Gastrocnemius medialis (tissue), 4 donors: ENCODE measurements around the gene TRDMT1.

Source experiments
- POLR2A ChIP-seq, 2 donors: fragments of 450-650 bp; IDR thresholded peaks; one replicate each; pipeline ENCODE4 v1.6.1; 2017; ENCODE audit warnings: antibody characterized with exemption in 2 of 2, mild to moderate bottlenecking in 2 of 2, moderate library complexity in 2 of 2
- TF ChIP-seq, protein P1 (sequence below), 5 experiments: fragments of 450-650 bp in 3 of 5; fragments of 200-600 bp in 2 of 5; sonication (generic) in 2 of 5; IDR thresholded peaks in 4 of 5; conservative IDR thresholded peaks in 1 of 5; 1 replicate in 4 of 5; 2 replicates in 1 of 5; pipeline ENCODE4 v1.5.1; 2016 to 2019; ENCODE audit warnings: antibody characterized with exemption in 5 of 5, mild to moderate bottlenecking in 3 of 5, moderate library complexity in 3 of 5

DNA sequence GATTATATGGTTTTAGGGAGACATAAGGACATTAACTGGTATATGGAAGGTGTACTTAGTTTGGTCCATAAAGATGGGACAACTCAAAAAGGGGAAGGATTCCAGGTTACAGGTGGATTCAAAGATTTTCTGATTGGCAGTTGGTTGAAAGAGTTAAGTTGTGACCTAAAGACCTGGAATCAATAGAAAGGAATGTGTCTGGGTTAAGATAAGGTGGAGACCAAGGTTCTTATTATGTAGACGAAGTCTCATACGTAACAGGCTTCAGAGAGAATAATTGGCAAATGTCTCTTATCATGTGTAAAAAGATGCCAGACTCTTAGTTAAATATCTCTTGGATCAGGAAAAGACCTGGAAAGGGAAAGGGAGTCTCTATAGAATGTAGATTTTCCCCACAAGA, 1.0 kb upstream of the TRDMT1 start:
- no peak for TF ChIP-seq POLR2A (IDR thresholded peaks at IDR 0.05)
- TF ChIP-seq, protein P1, sequence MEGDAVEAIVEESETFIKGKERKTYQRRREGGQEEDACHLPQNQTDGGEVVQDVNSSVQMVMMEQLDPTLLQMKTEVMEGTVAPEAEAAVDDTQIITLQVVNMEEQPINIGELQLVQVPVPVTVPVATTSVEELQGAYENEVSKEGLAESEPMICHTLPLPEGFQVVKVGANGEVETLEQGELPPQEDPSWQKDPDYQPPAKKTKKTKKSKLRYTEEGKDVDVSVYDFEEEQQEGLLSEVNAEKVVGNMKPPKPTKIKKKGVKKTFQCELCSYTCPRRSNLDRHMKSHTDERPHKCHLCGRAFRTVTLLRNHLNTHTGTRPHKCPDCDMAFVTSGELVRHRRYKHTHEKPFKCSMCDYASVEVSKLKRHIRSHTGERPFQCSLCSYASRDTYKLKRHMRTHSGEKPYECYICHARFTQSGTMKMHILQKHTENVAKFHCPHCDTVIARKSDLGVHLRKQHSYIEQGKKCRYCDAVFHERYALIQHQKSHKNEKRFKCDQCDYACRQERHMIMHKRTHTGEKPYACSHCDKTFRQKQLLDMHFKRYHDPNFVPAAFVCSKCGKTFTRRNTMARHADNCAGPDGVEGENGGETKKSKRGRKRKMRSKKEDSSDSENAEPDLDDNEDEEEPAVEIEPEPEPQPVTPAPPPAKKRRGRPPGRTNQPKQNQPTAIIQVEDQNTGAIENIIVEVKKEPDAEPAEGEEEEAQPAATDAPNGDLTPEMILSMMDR (IDR thresholded peaks at IDR 0.05 in 4 of 5, conservative IDR thresholded peaks at IDR 0.05 in 1 of 5), result no peak
